ENCODE measurements around the gene NEAT1.

GRCh38 chr11:65421794-65422632 lies 585 bp upstream of the NEAT1 start:
- no peak for TF ChIP-seq POLR2A (IDR thresholded peaks at IDR 0.05)
- TF ChIP-seq CTCF (IDR thresholded peaks at IDR 0.05) = peak in 1 of 7 experiments; percentile 6

Measured in body of pancreas (tissue), 4 donors.